GM23338 (cell line): Measurements from ENCODE around the gene KLHL21. TPM values are rescaled to one million over a fixed set of nuclear protein-coding genes. Genes with fewer than 3 reads are reported as not detected.

Experiments
- ATAC-seq: fragments of 200-7000 bp; cut with Tn5 transposase; 3 replicates; pipeline ENCODE4 v1.9.1; 2020
- DNase-seq: peaks from one replicate; pipeline ENCODE4 v3.0.0-alpha.2; 2015; ENCODE audit warnings: low spot score
- H2AFZ ChIP-seq: fragments of 200-600 bp; sonication (generic); 2 replicates; pipeline ENCODE4 v1.8.0; 2016; ENCODE audit warnings: antibody characterized with exemption, mild to moderate bottlenecking, moderate library complexity
- H3F3A ChIP-seq: fragments of 200-600 bp; sonication (generic); replicated peaks from 2 replicates; pipeline ENCODE4 v1.8.0; 2017; ENCODE audit warnings: antibody characterized with exemption, mixed run types, low read depth
- H3K27ac ChIP-seq: fragments of 200-600 bp; sonication (generic); 2 replicates; pipeline ENCODE4 v1.6.1; 2016; ENCODE audit warnings: low read depth
- H3K27me3 ChIP-seq: fragments of 200-600 bp; sonication (generic); 2 replicates; pipeline ENCODE4 v1.8.0; 2016; ENCODE audit warnings: mild to moderate bottlenecking, mixed run types, moderate library complexity; ENCODE audit not compliant: insufficient read depth
- H3K36me3 ChIP-seq: fragments of 200-600 bp; sonication (generic); 2 replicates; pipeline ENCODE4 v1.8.0; 2016; ENCODE audit warnings: mild to moderate bottlenecking; ENCODE audit not compliant: insufficient read depth
- H3K4me1 ChIP-seq: fragments of 200-600 bp; sonication (generic); 2 replicates; pipeline ENCODE4 v1.8.0; 2016; ENCODE audit warnings: mild to moderate bottlenecking, moderate library complexity; ENCODE audit not compliant: insufficient read depth
- H3K4me2 ChIP-seq: fragments of 200-600 bp; sonication (generic); 2 replicates; pipeline ENCODE4 v1.7.1; 2017; ENCODE audit warnings: mixed run types
- H3K4me3 ChIP-seq: fragments of 200-600 bp; sonication (generic); 2 replicates; pipeline ENCODE4 v1.6.1; 2016; ENCODE audit warnings: mixed run types
- H3K79me2 ChIP-seq: fragments of 200-600 bp; sonication (generic); replicated peaks from 2 replicates; pipeline ENCODE4 v1.8.0; 2017; ENCODE audit warnings: mild to moderate bottlenecking; ENCODE audit not compliant: insufficient read depth
- H3K9me2 ChIP-seq: fragments of 200-600 bp; sonication (generic); 2 replicates; pipeline ENCODE4 v1.8.0; 2017; ENCODE audit not compliant: insufficient read depth
- H4K20me1 ChIP-seq: fragments of 200-600 bp; sonication (generic); replicated peaks from 2 replicates; pipeline ENCODE4 v1.8.0; 2017; ENCODE audit warnings: mild to moderate bottlenecking; ENCODE audit not compliant: insufficient read depth
- H3K27ac Mint-ChIP-seq: 2 replicates; pipeline ENCODE4 v1.8.0; 2020; ENCODE audit warnings: inconsistent platforms, mild to moderate bottlenecking, moderate library complexity, mixed read lengths
- H3K27me3 Mint-ChIP-seq: 3 replicates; pipeline ENCODE4 v1.8.0; 2022; ENCODE audit warnings: low read depth, mild to moderate bottlenecking, moderate library complexity, mixed read lengths, inconsistent platforms; ENCODE audit not compliant: insufficient read depth, poor library complexity
- H3K36me3 Mint-ChIP-seq: 3 replicates; pipeline ENCODE4 v1.8.0; 2021; ENCODE audit warnings: low read depth, mild to moderate bottlenecking, inconsistent platforms, moderate library complexity, mixed read lengths
- H3K4me1 Mint-ChIP-seq: 3 replicates; pipeline ENCODE4 v1.8.0; 2020; ENCODE audit warnings: mild to moderate bottlenecking, inconsistent platforms, mixed read lengths
- H3K4me3 Mint-ChIP-seq: 3 replicates; pipeline ENCODE4 v1.8.0; 2021; ENCODE audit warnings: moderate library complexity, mild to moderate bottlenecking, inconsistent platforms, mixed read lengths
- H3K9me3 Mint-ChIP-seq: 3 replicates; pipeline ENCODE4 v1.8.0; 2020; ENCODE audit warnings: moderate library complexity, mild to moderate bottlenecking, inconsistent platforms, mixed read lengths
- CREB1 ChIP-seq: fragments of 250-450 bp; sonication (Bioruptor Pico); IDR thresholded peaks from 2 replicates; pipeline ENCODE4 v1.5.0; 2020; ENCODE audit warnings: low read depth, mild to moderate bottlenecking, moderate library complexity
- EZH2 ChIP-seq: fragments of 200-600 bp; sonication (generic); IDR thresholded peaks from one replicate; pipeline ENCODE4 v1.8.0; 2017; ENCODE audit warnings: antibody characterized with exemption, mild to moderate bottlenecking, low read depth; ENCODE audit not compliant: unreplicated experiment
- EZH2phosphoT487 ChIP-seq: fragments of 200-600 bp; sonication (generic); IDR thresholded peaks from one replicate; pipeline ENCODE4 v1.8.1; 2018; ENCODE audit warnings: antibody characterized with exemption; ENCODE audit not compliant: unreplicated experiment
- JUNB ChIP-seq: IDR thresholded peaks from one replicate; pipeline ENCODE4 v1.6.1; 2016; ENCODE audit warnings: antibody characterized with exemption; ENCODE audit not compliant: unreplicated experiment
- POLR2AphosphoS5 ChIP-seq: IDR thresholded peaks from 2 replicates; pipeline ENCODE4 v1.6.1; 2016; ENCODE audit warnings: antibody characterized with exemption, low read depth
- STAT1 ChIP-seq: IDR thresholded peaks from one replicate; pipeline ENCODE4 v1.6.1; 2016; ENCODE audit warnings: antibody characterized with exemption; ENCODE audit not compliant: unreplicated experiment
- ZNF114 ChIP-seq: fragments of 250-450 bp; sonication (Bioruptor Pico); IDR thresholded peaks from 2 replicates; pipeline ENCODE4 v1.5.0; 2020; ENCODE audit warnings: mild to moderate bottlenecking, moderate library complexity
- polyA plus RNA-seq: library from polyadenylated mRNA; unstranded; fragments of >200 nt; fragmentation: Nextera tagmentation; extraction: Ambion mirVana; gene quantifications from 2 replicates; pipeline ENCODE4 v1.2.1, GENCODE V29; 2016
- total RNA-seq: library from RNA; depleted of rRNA; stranded (reverse); fragments of >200 nt; shearing (Covaris generic); gene quantifications from 2 replicates; pipeline ENCODE4 v1.2.3, GENCODE V29; 2014
- TF ChIP-seq, protein P1 (sequence below): fragments of 250-450 bp; sonication (Bioruptor Pico); IDR thresholded peaks from 2 replicates; pipeline ENCODE4 v1.5.0; 2020; ENCODE audit warnings: mild to moderate bottlenecking, moderate library complexity
- TF ChIP-seq, protein P2 (sequence below): IDR thresholded peaks from 2 replicates; pipeline ENCODE4 v1.6.1; 2016; ENCODE audit warnings: antibody characterized with exemption
- TF ChIP-seq, protein P3 (sequence below): IDR thresholded peaks from one replicate; pipeline ENCODE4 v1.6.1; 2018; ENCODE audit warnings: antibody characterized with exemption; ENCODE audit not compliant: unreplicated experiment

KLHL21 gene
- total and polyA plus RNA-seq, 2 experiments from 2014 or later, result 7.3 to 35.9 TPM

DNA sequence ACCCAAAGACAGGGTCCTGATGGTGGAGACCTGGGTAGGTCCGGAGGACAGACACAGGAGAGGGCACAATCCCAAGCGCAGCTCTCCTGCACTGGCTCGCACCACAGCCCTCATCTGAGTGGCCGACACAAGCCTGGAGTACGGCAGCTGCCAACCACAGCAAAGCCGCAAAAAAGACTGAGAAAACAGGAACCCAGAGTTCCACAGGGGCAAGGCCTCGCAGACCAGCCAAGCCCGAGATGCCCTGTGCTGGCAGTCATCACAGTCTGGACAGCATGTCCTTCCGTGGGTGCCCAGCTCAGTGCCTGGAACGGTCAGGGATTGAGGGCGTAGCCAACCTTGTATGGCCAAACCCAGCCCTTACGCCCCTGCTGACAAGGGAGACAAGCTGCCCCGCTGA lies 11.4 kb downstream of the KLHL21 start:
- TF ChIP-seq, protein P1, sequence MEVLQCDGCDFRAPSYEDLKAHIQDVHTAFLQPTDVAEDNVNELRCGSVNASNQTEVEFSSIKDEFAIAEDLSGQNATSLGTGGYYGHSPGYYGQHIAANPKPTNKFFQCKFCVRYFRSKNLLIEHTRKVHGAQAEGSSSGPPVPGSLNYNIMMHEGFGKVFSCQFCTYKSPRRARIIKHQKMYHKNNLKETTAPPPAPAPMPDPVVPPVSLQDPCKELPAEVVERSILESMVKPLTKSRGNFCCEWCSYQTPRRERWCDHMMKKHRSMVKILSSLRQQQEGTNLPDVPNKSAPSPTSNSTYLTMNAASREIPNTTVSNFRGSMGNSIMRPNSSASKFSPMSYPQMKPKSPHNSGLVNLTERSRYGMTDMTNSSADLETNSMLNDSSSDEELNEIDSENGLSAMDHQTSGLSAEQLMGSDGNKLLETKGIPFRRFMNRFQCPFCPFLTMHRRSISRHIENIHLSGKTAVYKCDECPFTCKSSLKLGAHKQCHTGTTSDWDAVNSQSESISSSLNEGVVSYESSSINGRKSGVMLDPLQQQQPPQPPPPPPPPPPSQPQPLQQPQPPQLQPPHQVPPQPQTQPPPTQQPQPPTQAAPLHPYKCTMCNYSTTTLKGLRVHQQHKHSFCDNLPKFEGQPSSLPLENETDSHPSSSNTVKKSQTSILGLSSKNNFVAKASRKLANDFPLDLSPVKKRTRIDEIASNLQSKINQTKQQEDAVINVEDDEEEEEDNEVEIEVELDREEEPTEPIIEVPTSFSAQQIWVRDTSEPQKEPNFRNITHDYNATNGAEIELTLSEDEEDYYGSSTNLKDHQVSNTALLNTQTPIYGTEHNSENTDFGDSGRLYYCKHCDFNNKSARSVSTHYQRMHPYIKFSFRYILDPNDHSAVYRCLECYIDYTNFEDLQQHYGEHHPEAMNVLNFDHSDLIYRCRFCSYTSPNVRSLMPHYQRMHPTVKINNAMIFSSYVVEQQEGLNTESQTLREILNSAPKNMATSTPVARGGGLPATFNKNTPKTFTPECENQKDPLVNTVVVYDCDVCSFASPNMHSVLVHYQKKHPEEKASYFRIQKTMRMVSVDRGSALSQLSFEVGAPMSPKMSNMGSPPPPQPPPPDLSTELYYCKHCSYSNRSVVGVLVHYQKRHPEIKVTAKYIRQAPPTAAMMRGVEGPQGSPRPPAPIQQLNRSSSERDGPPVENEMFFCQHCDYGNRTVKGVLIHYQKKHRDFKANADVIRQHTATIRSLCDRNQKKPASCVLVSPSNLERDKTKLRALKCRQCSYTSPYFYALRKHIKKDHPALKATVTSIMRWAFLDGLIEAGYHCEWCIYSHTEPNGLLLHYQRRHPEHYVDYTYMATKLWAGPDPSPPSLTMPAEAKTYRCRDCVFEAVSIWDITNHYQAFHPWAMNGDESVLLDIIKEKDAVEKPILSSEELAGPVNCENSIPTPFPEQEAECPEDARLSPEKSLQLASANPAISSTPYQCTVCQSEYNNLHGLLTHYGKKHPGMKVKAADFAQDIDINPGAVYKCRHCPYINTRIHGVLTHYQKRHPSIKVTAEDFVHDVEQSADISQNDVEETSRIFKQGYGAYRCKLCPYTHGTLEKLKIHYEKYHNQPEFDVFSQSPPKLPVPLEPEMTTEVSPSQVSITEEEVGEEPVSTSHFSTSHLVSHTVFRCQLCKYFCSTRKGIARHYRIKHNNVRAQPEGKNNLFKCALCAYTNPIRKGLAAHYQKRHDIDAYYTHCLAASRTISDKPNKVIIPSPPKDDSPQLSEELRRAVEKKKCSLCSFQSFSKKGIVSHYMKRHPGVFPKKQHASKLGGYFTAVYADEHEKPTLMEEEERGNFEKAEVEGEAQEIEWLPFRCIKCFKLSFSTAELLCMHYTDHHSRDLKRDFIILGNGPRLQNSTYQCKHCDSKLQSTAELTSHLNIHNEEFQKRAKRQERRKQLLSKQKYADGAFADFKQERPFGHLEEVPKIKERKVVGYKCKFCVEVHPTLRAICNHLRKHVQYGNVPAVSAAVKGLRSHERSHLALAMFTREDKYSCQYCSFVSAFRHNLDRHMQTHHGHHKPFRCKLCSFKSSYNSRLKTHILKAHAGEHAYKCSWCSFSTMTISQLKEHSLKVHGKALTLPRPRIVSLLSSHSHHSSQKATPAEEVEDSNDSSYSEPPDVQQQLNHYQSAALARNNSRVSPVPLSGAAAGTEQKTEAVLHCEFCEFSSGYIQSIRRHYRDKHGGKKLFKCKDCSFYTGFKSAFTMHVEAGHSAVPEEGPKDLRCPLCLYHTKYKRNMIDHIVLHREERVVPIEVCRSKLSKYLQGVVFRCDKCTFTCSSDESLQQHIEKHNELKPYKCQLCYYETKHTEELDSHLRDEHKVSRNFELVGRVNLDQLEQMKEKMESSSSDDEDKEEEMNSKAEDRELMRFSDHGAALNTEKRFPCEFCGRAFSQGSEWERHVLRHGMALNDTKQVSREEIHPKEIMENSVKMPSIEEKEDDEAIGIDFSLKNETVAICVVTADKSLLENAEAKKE (CRISPR knock-in tag), result no peak
- no peak overlapping the region for H3K27ac ChIP-seq
- H3K4me1 Mint-ChIP-seq, result no peaks in the 10 kb centered on the region
- no peak overlapping the region for H3K4me3 ChIP-seq
- H3K4me1 ChIP-seq, result no peaks in the 10 kb centered on the region
- H3K27ac Mint-ChIP-seq, result no peak overlapping the region
- peaks cover 9% of the 10 kb centered on the region; the same call in 1 of the 2 replicates for H3K36me3 ChIP-seq
- DNase-seq, result no peak
- peaks cover 26% of the 10 kb centered on the region; the same call in 1 of the 2 replicates for H4K20me1 ChIP-seq
- no peaks in the 10 kb centered on the region for H3K79me2 ChIP-seq
- H3K27me3 Mint-ChIP-seq, result peaks cover 14% of the 10 kb centered on the region
- ATAC-seq, result no peak
- peaks cover 14% of the 10 kb centered on the region; the same call in 1 of the 2 replicates for H3F3A ChIP-seq
- H2AFZ ChIP-seq, result no peak overlapping the region
- no peaks in the 10 kb centered on the region for H3K9me3 Mint-ChIP-seq
- no peaks in the 10 kb centered on the region for H3K9me2 ChIP-seq
- H3K36me3 Mint-ChIP-seq, result peaks cover 44% of the 10 kb centered on the region
- no peaks in the 10 kb centered on the region for H3K27me3 ChIP-seq
- H3K4me3 Mint-ChIP-seq, result no peak overlapping the region
- no peak overlapping the region for H3K4me2 ChIP-seq

DNA sequence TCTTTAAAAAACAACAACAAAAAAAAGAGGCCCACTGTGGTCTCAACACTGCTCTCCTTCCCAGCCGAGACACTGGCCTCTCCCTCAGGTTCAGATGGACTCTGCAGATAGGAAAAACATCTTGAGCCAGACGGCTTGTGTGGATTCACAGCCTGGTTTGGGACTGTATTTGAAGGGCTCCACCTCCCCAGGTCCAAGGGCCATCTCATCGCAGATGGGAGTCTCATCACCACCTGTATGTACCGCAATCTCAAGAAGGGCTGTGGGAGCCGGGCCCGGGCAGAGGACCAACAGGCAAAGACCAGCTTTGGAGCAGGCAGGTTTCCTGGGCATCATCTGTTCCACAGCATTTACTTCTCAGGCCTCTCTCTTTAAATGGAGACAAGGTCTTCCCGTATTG lies 12.6 kb downstream of the KLHL21 start:
- H3K4me1 Mint-ChIP-seq, result peaks cover under 1% of the 10 kb centered on the region; the same call in 1 of the 3 replicates
- no peak overlapping the region for H3K4me2 ChIP-seq
- H4K20me1 ChIP-seq, result peaks cover 25% of the 10 kb centered on the region; the same call in 1 of the 2 replicates
- no peaks in the 10 kb centered on the region for H3K9me3 Mint-ChIP-seq
- no peaks in the 10 kb centered on the region for H3K4me1 ChIP-seq
- peak overlapping the region; percentile 69; the same call in 1 of the 2 replicates for H3K27ac ChIP-seq
- H3F3A ChIP-seq, result peaks cover 14% of the 10 kb centered on the region; the same call in 1 of the 2 replicates
- DNase-seq, result no peak
- H3K27ac Mint-ChIP-seq, result no peak overlapping the region
- H3K27me3 Mint-ChIP-seq, result peaks cover 16% of the 10 kb centered on the region
- no peaks in the 10 kb centered on the region for H3K79me2 ChIP-seq
- peaks cover 9% of the 10 kb centered on the region; the same call in 1 of the 2 replicates for H3K36me3 ChIP-seq
- H3K9me2 ChIP-seq, result no peaks in the 10 kb centered on the region
- no peak overlapping the region for H3K4me3 ChIP-seq
- no peak for ATAC-seq
- no peaks in the 10 kb centered on the region for H3K27me3 ChIP-seq
- H3K4me3 Mint-ChIP-seq, result no peak overlapping the region
- H2AFZ ChIP-seq, result no peak overlapping the region
- peaks cover 32% of the 10 kb centered on the region for H3K36me3 Mint-ChIP-seq
- TF ChIP-seq, protein P2, sequence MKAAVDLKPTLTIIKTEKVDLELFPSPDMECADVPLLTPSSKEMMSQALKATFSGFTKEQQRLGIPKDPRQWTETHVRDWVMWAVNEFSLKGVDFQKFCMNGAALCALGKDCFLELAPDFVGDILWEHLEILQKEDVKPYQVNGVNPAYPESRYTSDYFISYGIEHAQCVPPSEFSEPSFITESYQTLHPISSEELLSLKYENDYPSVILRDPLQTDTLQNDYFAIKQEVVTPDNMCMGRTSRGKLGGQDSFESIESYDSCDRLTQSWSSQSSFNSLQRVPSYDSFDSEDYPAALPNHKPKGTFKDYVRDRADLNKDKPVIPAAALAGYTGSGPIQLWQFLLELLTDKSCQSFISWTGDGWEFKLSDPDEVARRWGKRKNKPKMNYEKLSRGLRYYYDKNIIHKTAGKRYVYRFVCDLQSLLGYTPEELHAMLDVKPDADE, result no peak
- TF ChIP-seq JUNB (no peak), ZNF114 (CRISPR knock-in tag) (no peak), STAT1 (no peak), POLR2AphosphoS5 (no peak), EZH2 (no peak), EZH2phosphoT487 (no peak), CREB1 (no peak)
- TF ChIP-seq, protein P3, sequence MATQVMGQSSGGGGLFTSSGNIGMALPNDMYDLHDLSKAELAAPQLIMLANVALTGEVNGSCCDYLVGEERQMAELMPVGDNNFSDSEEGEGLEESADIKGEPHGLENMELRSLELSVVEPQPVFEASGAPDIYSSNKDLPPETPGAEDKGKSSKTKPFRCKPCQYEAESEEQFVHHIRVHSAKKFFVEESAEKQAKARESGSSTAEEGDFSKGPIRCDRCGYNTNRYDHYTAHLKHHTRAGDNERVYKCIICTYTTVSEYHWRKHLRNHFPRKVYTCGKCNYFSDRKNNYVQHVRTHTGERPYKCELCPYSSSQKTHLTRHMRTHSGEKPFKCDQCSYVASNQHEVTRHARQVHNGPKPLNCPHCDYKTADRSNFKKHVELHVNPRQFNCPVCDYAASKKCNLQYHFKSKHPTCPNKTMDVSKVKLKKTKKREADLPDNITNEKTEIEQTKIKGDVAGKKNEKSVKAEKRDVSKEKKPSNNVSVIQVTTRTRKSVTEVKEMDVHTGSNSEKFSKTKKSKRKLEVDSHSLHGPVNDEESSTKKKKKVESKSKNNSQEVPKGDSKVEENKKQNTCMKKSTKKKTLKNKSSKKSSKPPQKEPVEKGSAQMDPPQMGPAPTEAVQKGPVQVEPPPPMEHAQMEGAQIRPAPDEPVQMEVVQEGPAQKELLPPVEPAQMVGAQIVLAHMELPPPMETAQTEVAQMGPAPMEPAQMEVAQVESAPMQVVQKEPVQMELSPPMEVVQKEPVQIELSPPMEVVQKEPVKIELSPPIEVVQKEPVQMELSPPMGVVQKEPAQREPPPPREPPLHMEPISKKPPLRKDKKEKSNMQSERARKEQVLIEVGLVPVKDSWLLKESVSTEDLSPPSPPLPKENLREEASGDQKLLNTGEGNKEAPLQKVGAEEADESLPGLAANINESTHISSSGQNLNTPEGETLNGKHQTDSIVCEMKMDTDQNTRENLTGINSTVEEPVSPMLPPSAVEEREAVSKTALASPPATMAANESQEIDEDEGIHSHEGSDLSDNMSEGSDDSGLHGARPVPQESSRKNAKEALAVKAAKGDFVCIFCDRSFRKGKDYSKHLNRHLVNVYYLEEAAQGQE, result no peak
